IMR-90 (cell line): ENCODE data around the gene IL1R2. TPM values are rescaled to one million over a fixed set of nuclear protein-coding genes. Genes with fewer than 3 reads are reported as not detected.

Experiments
- ATAC-seq: fragments of 200-7000 bp; cut with Tn5 transposase; 2 replicates; pipeline ENCODE4 v1.9.1; 2020; ENCODE audit warnings: low read depth, mild to moderate bottlenecking, moderate library complexity
- BruUV-seq: library from RNA; stranded (reverse); fragments of 400-500 nt; replicated peaks from 2 replicates; lab custom pipeline; 2021; lab: Mats Ljungman, UMichigan
- CTCF ChIA-PET: fragments of 300-600 bp; formaldehyde crosslinking; extraction: SDS; loops from one replicate; lab custom pipeline; 2021; ENCODE audit warnings: antibody characterized with exemption; lab: Yijun Ruan, JAX
- POLR2A ChIA-PET: fragments of 300-600 bp; sonication (Branson Sonifier 250); formaldehyde crosslinking; loops from one replicate; lab custom pipeline; 2022; ENCODE audit warnings: antibody characterized with exemption; ENCODE audit not compliant: unreplicated experiment; lab: Charles Lee
- DNase-seq: peaks from one replicate; pipeline ENCODE4 v3.0.0; 2013
- H2AFZ ChIP-seq: replicated peaks from 2 replicates; pipeline ENCODE3; 2013; ENCODE audit warnings: low read length, mild to moderate bottlenecking; ENCODE audit not compliant: poor library complexity
- H2AK5ac ChIP-seq: 2 replicates; pipeline ENCODE4 v1.6.1; 2013; ENCODE audit warnings: low read depth, low read length, inconsistent platforms
- H2AK9ac ChIP-seq: replicated peaks from 2 replicates; pipeline ENCODE3; 2013; ENCODE audit warnings: mild to moderate bottlenecking, low read depth, low read length, moderate library complexity; ENCODE audit not compliant: poor library complexity
- H2BK120ac ChIP-seq: 2 replicates; pipeline ENCODE4 v1.6.1; 2013; ENCODE audit warnings: low read depth, low read length, inconsistent platforms
- H2BK15ac ChIP-seq: 3 replicates; pipeline ENCODE4 v1.6.1; 2013; ENCODE audit warnings: low read depth, low read length, inconsistent platforms
- H2BK20ac ChIP-seq: 2 replicates; pipeline ENCODE4 v1.6.1; 2013; ENCODE audit warnings: low read depth, mild to moderate bottlenecking, inconsistent platforms, low read length, moderate library complexity
- H2BK5ac ChIP-seq: 2 replicates; pipeline ENCODE4 v1.6.1; 2013; ENCODE audit warnings: mild to moderate bottlenecking, low read depth, low read length, inconsistent platforms; ENCODE audit not compliant: poor library complexity, severe bottlenecking
- H3K14ac ChIP-seq: replicated peaks from 2 replicates; pipeline ENCODE4 v1.6.1; 2013; ENCODE audit warnings: low read depth, low read length, inconsistent platforms
- H3K18ac ChIP-seq: 2 replicates; pipeline ENCODE4 v1.6.1; 2013; ENCODE audit warnings: low read depth, low read length, control low read depth
- H3K23ac ChIP-seq: 2 replicates; pipeline ENCODE4 v1.6.1; 2013; ENCODE audit warnings: low read depth, low read length, inconsistent platforms
- H3K27ac ChIP-seq: 2 replicates; pipeline ENCODE4 v1.5.1; 2013; ENCODE audit warnings: mild to moderate bottlenecking, control low read depth, low read length; ENCODE audit not compliant: insufficient read depth
- H3K27me3 ChIP-seq: 2 replicates; pipeline ENCODE4 v1.6.1; 2013; ENCODE audit warnings: low read length; ENCODE audit not compliant: control insufficient read depth, insufficient read depth
- H3K36me3 ChIP-seq: 2 replicates; pipeline ENCODE4 v1.6.1; 2013; ENCODE audit warnings: low read length, mixed read lengths; ENCODE audit not compliant: control insufficient read depth, insufficient read depth
- H3K4ac ChIP-seq: 2 replicates; pipeline ENCODE4 v1.6.1; 2013; ENCODE audit warnings: low read depth, low read length, inconsistent platforms
- H3K4me1 ChIP-seq: 2 replicates; pipeline ENCODE4 v1.6.1; 2013; ENCODE audit warnings: low read length, mixed read lengths; ENCODE audit not compliant: control insufficient read depth, insufficient read depth
- H3K4me2 ChIP-seq: 2 replicates; pipeline ENCODE4 v1.6.1; 2013; ENCODE audit warnings: low read depth, mild to moderate bottlenecking, control low read depth, low read length, moderate library complexity
- H3K4me3 ChIP-seq: 2 replicates; pipeline ENCODE4 v1.5.1; 2013; ENCODE audit warnings: low read depth, mild to moderate bottlenecking, control low read depth, low read length, moderate library complexity; ENCODE audit not compliant: insufficient read depth
- H3K56ac ChIP-seq: 2 replicates; pipeline ENCODE4 v1.6.1; 2013; ENCODE audit warnings: low read length, inconsistent platforms; ENCODE audit not compliant: insufficient read depth; ENCODE audit errors: extremely low read depth
- H3K79me1 ChIP-seq, 2 experiments: 2 replicates each; pipeline ENCODE4 v1.6.1; 2013; ENCODE audit warnings: low read length in 2 of 2, inconsistent platforms in 1 of 2, low read depth in 1 of 2
- H3K9ac ChIP-seq: 2 replicates; pipeline ENCODE4 v1.6.1; 2013; ENCODE audit warnings: low read depth, low read length, control low read depth
- H3K9me1 ChIP-seq: 2 replicates; pipeline ENCODE4 v1.6.1; 2013; ENCODE audit warnings: low read length, inconsistent platforms; ENCODE audit not compliant: insufficient read depth
- H3K9me3 ChIP-seq: 2 replicates; pipeline ENCODE4 v1.6.1; 2013; ENCODE audit warnings: low read length; ENCODE audit not compliant: control insufficient read depth, insufficient read depth
- H4K20me1 ChIP-seq: 2 replicates; pipeline ENCODE4 v1.6.1; 2013; ENCODE audit warnings: low read length, inconsistent platforms; ENCODE audit not compliant: insufficient read depth
- H4K5ac ChIP-seq: 2 replicates; pipeline ENCODE4 v1.6.1; 2013; ENCODE audit warnings: mild to moderate bottlenecking, low read depth, low read length, control low read depth
- H4K8ac ChIP-seq, 2 experiments: 2 replicates each; pipeline ENCODE4 v1.6.1; 2013; ENCODE audit warnings: low read depth in 2 of 2, low read length in 2 of 2, control low read depth in 1 of 2, inconsistent platforms in 1 of 2
- H4K91ac ChIP-seq: 2 replicates; pipeline ENCODE4 v1.6.1; 2013; ENCODE audit warnings: low read depth, low read length, inconsistent platforms; ENCODE audit not compliant: insufficient read depth
- BHLHE40 ChIP-seq: fragments of 150-350 bp; IDR thresholded peaks from 2 replicates; pipeline ENCODE4 v1.6.1; 2016; ENCODE audit warnings: mild to moderate bottlenecking, low read depth, low read length
- CEBPB ChIP-seq: IDR thresholded peaks from 2 replicates; pipeline ENCODE4 v1.6.1; 2012; ENCODE audit warnings: low read depth, low read length, improper control_type of control experiment
- CHD1 ChIP-seq: IDR thresholded peaks from 2 replicates; pipeline ENCODE4 v1.6.1; 2012; ENCODE audit warnings: low read depth, low read length, improper control_type of control experiment
- CTCF ChIP-seq: conservative IDR thresholded peaks from 2 replicates; pipeline ENCODE4 v1.5.1; 2012; ENCODE audit warnings: mild to moderate bottlenecking, low read depth, low read length, improper control_type of control experiment
- ELK1 ChIP-seq: fragments of 150-350 bp; IDR thresholded peaks from 2 replicates; pipeline ENCODE4 v1.6.1; 2016; ENCODE audit warnings: low read depth, mild to moderate bottlenecking, low read length, moderate library complexity, borderline replicate concordance
- FOS ChIP-seq: fragments of 150-350 bp; IDR thresholded peaks from 2 replicates; pipeline ENCODE4 v1.6.1; 2016; ENCODE audit warnings: low read depth, low read length
- MAFK ChIP-seq: IDR thresholded peaks from 2 replicates; pipeline ENCODE4 v1.6.1; 2012; ENCODE audit warnings: low read depth, low read length, improper control_type of control experiment
- MAZ ChIP-seq: IDR thresholded peaks from 2 replicates; pipeline ENCODE4 v1.6.1; 2012; ENCODE audit warnings: low read depth, mild to moderate bottlenecking, low read length, improper control_type of control experiment, moderate library complexity, borderline replicate concordance
- MXI1 ChIP-seq: IDR thresholded peaks from 2 replicates; pipeline ENCODE4 v1.6.1; 2012; ENCODE audit warnings: low read depth, mild to moderate bottlenecking, low read length, moderate library complexity, borderline replicate concordance
- NFE2L2 ChIP-seq: fragments of 150-350 bp; IDR thresholded peaks from 2 replicates; pipeline ENCODE4 v1.6.1; 2016; ENCODE audit warnings: low read depth, mild to moderate bottlenecking, low read length
- POLR2A ChIP-seq: IDR thresholded peaks from 2 replicates; pipeline ENCODE4 v1.6.1; 2012; ENCODE audit warnings: mild to moderate bottlenecking, low read depth, low read length
- RAD21 ChIP-seq: IDR thresholded peaks from 2 replicates; pipeline ENCODE4 v1.6.1; 2012; ENCODE audit warnings: low read length, improper control_type of control experiment
- RFX5 ChIP-seq: IDR thresholded peaks from 2 replicates; pipeline ENCODE4 v1.8.0; 2012; ENCODE audit warnings: low read depth, mild to moderate bottlenecking, low read length, moderate library complexity
- SMC3 ChIP-seq: fragments of 150-350 bp; IDR thresholded peaks from 2 replicates; pipeline ENCODE4 v1.6.1; 2016; ENCODE audit warnings: low read depth, mild to moderate bottlenecking, antibody characterized with exemption, low read length, moderate library complexity
- USF2 ChIP-seq: fragments of 150-350 bp; IDR thresholded peaks from 2 replicates; pipeline ENCODE4 v1.6.1; 2017; ENCODE audit warnings: mild to moderate bottlenecking, antibody characterized with exemption, low read length, low read depth
- WGBS, 2 experiments: methylation state at CpG; one replicate each; pipeline versions ENCODE4 v1.1.5 to v1.1.7; 2013; ENCODE audit warnings: missing lambda C conversion rate in 2 of 2; ENCODE audit not compliant: insufficient read length in 1 of 2; ENCODE audit errors: extremely low coverage in 2 of 2; 5-methylcytosine and 5-hydroxymethylcytosine counted together
- dilution Hi-C: fragments of 300-500 bp; cut with HindIII; formaldehyde crosslinking; loops from one replicate; pipeline ENCODE4 v1.14.3; 2018; ENCODE audit warnings: low sequenced_read_pairs; ENCODE audit not compliant: unreplicated experiment
- in situ Hi-C: fragments of 300-500 bp; cut with MboI; formaldehyde crosslinking; loops from 3 replicates; pipeline ENCODE4 v1.14.3; 2019; ENCODE audit warnings: low sequenced_read_pairs, inconsistent platforms, mixed read lengths
- intact Hi-C: fragments of 100-400 bp; cut with micrococcal nuclease; formaldehyde crosslinking; loops from 2 replicates; pipeline ENCODE4 v1.10.0; 2022
- polyA plus RNA-seq, 3 experiments: library from polyadenylated mRNA; depleted of rRNA; stranded (reverse); fragments of >200 nt; gene quantifications; 2 replicates each; pipeline ENCODE4 v1.2.3, GENCODE V29; 2012; ENCODE audit warnings: low replicate concordance in 1 of 3
- total RNA-seq: library from RNA; depleted of rRNA; stranded (reverse); fragments of >200 nt; gene quantifications from 2 replicates; pipeline ENCODE4 v1.2.3, GENCODE V29; 2012

IL1R2 gene
- total and polyA plus RNA-seq, 2 of the 4 experiments (the other 2 are of a cell fraction) = not detected

GRCh38 chr2:101985793-101986164 lies 6.0 kb upstream of the IL1R2 start:
- WGBS, 2 experiments = no CpG with 5 or more reads among the region's 7 CpGs
- H4K5ac ChIP-seq = no peak overlapping the region
- no peak overlapping the region for H3K56ac ChIP-seq
- H2BK5ac ChIP-seq = no peak overlapping the region
- no peak overlapping the region for H4K8ac ChIP-seq
- no peaks in the 10 kb centered on the region for H3K9me1 ChIP-seq
- no peak overlapping the region for H3K14ac ChIP-seq
- H3K18ac ChIP-seq = no peak overlapping the region
- no peak overlapping the region for H2AK9ac ChIP-seq
- no peak overlapping the region for H2BK20ac ChIP-seq
- peaks cover 26% of the 10 kb centered on the region for H3K27me3 ChIP-seq
- no peak overlapping the region for H2AK5ac ChIP-seq
- CTCF ChIA-PET = no interaction called here
- H3K4me2 ChIP-seq = no peak overlapping the region
- no peak overlapping the region for H3K4ac ChIP-seq
- intact Hi-C loops = loop anchor here (2.0 kb wide), 1 partner anchor 101 kb away; no protein-coding TSS in a partner anchor
- BruUV-seq = no TSS peak
- DNase-seq (no peak), ATAC-seq (no peak)
- no peak overlapping the region for H2BK120ac ChIP-seq
- no peaks in the 10 kb centered on the region for H3K4me1 ChIP-seq
- H3K27ac ChIP-seq = no peak overlapping the region
- no peaks in the 10 kb centered on the region for H3K79me1 ChIP-seq
- dilution Hi-C loops = no loop called here
- H3K23ac ChIP-seq = no peak overlapping the region
- H4K91ac ChIP-seq = no peak overlapping the region
- in situ Hi-C loops = no loop called here
- H2AFZ ChIP-seq = no peak overlapping the region
- no peak for TF ChIP-seq MXI1
- no peak for TF ChIP-seq CTCF
- TF ChIP-seq RFX5 = no peak
- TF ChIP-seq CHD1 = no peak
- TF ChIP-seq MAFK = no peak
- TF ChIP-seq NFE2L2 = no peak
- TF ChIP-seq MAZ = no peak
- TF ChIP-seq POLR2A = no peak
- TF ChIP-seq ELK1 = no peak
- no peak for TF ChIP-seq CEBPB
- no peak for TF ChIP-seq BHLHE40
- no peak for TF ChIP-seq RAD21
- TF ChIP-seq FOS = no peak
- TF ChIP-seq SMC3 = no peak
- TF ChIP-seq USF2 = no peak
- no peaks in the 10 kb centered on the region for H4K20me1 ChIP-seq
- POLR2A ChIA-PET = no interaction called here
- H3K36me3 ChIP-seq = no peaks in the 10 kb centered on the region
- no peak overlapping the region for H3K9ac ChIP-seq
- no peaks in the 10 kb centered on the region for H3K9me3 ChIP-seq
- H3K4me3 ChIP-seq = no peak overlapping the region
- H2BK15ac ChIP-seq = no peak overlapping the region
